SK-MEL-5 (cell line): ENCODE results near the gene ANKRD13D. TPM values are rescaled to one million over a fixed set of nuclear protein-coding genes. Genes with fewer than 3 reads are reported as not detected.

Experiments used
- DNase-seq: peaks from one replicate; pipeline ENCODE4 v3.0.0-alpha.2; 2016; ENCODE audit warnings: low read depth, low spot score
- in situ Hi-C: cut with HindIII; loops from 2 replicates; pipeline ENCODE4 v1.10.0; 2016; ENCODE audit warnings: low sequenced_read_pairs, high pct_unique_total_duplicates, low pct_unique_long_range_greater_than_20kb
- total RNA-seq: library from RNA; depleted of rRNA; stranded (reverse); fragments of >200 nt; shearing (Covaris generic); gene quantifications from 2 replicates; pipeline ENCODE4 v1.2.3, GENCODE V29; 2014

The ANKRD13D gene
- total RNA-seq, 1 experiment from 2014 or later, result 16.9 TPM

DNA sequence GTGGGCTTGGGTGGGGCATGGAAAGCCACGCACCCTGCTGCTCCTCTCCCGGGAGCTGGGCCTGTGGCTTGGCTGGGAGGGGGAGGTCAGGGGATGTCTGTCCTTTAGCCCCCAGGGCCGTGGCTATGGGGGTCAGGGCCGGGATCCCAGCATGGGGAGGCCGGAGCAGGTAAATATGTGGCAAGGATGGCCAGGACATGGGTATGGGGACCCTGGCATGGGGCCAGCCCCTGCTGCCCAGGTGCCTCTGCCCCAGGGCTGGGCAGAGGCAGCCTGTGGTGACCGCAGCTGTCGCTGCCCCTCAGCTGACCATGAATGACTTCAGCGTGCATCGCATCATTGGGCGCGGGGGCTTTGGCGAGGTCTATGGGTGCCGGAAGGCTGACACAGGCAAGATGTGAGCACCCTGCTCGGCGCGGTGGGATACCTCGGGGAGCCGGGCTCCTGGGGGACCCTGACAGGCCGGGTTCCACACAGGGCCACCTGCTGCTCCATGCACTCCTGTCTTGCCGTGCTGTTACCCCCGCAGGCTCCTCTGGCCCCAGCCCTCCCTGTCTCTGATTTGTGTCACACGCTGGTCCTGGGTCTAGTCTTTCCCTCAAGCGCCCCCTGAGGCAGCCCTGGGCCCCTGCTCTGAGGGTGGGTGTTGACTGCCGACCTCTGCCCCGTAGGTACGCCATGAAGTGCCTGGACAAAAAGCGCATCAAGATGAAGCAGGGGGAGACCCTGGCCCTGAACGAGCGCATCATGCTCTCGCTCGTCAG, 8.1 kb upstream of the ANKRD13D start:
- no peak for DNase-seq
- in situ Hi-C loops, result no loop called here

- in situ Hi-C loops, result no loop called here
- no peak for DNase-seq
These were observed 7.5 kb upstream of the ANKRD13D start for GRCh38 chr11:67281552-67282150.

DNA sequence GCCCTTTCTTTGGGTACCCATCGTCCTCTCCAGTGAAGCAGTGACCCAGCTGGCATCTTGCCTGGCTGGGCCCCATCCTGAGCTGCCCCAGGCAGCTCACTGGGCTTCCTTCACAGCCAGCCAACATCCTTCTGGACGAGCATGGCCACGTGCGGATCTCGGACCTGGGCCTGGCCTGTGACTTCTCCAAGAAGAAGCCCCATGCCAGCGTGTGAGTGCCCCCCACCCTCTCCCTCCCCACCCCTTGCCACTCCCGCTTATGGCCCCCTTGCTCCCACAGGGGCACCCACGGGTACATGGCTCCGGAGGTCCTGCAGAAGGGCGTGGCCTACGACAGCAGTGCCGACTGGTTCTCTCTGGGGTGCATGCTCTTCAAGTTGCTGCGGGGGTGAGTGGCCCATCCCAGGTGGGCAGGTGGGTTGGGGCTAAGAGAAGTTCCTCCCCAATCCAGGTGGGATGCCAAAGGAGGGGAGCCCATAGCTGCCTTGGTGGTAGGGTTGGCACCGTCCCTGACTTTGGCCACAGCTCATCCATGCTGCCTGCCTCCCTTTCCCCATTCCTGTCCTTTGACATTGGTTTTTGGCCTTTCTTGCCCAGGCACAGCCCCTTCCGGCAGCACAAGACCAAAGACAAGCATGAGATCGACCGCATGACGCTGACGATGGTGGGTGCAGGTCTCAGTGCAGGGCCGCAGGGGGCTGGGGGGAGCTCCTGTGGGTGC, 6.8 kb upstream of the ANKRD13D start:
- in situ Hi-C loops, result no loop called here
- no peak for DNase-seq

GRCh38 chr11:67282876-67283371, 6.2 kb upstream of the ANKRD13D start:
- DNase-seq, result no peak
- in situ Hi-C loops, result no loop called here

GRCh38 chr11:67283481-67283963, 5.6 kb upstream of the ANKRD13D start:
- no peak for DNase-seq
- in situ Hi-C loops, result no loop called here

GRCh38 chr11:67284811-67285540, 4.1 kb upstream of the ANKRD13D start:
- in situ Hi-C loops, result no loop called here

DNA sequence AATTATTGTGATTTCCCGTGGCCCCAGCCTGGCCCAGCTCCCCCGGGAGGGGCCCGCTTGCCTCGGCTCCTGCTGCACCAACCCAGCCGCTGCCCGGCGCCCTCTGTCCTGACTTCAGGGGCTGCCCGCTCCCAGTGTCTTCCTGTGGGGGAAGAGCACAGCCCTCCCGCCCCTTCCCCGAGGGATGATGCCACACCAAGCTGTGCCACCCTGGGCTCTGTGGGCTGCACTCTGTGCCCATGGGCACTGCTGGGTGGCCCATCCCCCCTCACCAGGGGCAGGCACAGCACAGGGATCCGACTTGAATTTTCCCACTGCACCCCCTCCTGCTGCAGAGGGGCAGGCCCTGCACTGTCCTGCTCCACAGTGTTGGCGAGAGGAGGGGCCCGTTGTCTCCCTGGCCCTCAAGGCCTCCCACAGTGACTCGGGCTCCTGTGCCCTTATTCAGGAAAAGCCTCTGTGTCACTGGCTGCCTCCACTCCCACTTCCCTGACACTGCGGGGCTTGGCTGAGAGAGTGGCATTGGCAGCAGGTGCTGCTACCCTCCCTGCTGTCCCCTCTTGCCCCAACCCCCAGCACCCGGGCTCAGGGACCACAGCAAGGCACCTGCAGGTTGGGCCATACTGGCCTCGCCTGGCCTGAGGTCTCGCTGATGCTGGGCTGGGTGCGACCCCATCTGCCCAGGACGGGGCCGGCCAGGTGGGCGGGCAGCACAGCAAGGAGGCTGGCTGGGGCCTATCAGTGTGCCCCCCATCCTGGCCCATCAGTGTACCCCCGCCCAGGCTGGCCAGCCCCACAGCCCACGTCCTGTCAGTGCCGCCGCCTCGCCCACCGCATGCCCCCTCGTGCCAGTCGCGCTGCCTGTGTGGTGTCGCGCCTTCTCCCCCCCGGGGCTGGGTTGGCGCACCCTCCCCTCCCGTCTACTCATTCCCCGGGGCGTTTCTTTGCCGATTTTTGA, 3.3 kb upstream of the ANKRD13D start:
- no peak for DNase-seq
- in situ Hi-C loops, result no loop called here

More at GRCh38 chr11:67284811-67285540, 4.1 kb upstream of the ANKRD13D start:
- no peak for DNase-seq

GRCh38 chr11:67286621-67287333, 2.3 kb upstream of the ANKRD13D start:
- DNase-seq, result no peak
- in situ Hi-C loops, result no loop called here

GRCh38 chr11:67287355-67288197, 1.5 kb upstream of the ANKRD13D start:
- DNase-seq, result no peak
- in situ Hi-C loops, result no loop called here

GRCh38 chr11:67288198-67288451, 978 bp upstream of the ANKRD13D start:
- no peak for DNase-seq
- in situ Hi-C loops, result no loop called here

- DNase-seq, result peak; percentile 80
- in situ Hi-C loops, result no loop called here
These were observed 464 bp upstream of the ANKRD13D start for GRCh38 chr11:67288452-67289225.

- in situ Hi-C loops, result no loop called here
- DNase-seq, result no peak
These were observed 762 bp downstream of the ANKRD13D start for GRCh38 chr11:67289651-67290479.

DNA sequence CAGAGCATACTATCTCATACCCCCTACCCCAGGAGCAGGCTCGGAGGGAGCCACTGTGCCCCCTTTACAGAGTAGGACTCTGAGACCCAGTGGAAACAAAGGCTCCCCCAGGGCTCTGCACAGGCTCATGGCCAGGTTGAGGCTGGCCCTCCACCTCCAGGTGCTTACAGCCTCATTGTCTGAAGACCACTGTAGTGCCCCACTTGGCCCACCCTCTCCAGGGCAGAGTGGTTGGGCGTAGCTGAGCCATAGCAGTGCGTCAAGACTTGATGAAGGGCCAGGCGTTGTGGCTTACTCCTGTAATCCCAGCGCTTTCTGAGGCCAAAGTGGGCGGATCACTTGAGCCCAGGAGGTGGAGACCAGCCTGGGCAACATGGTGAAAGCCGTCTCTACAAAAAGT, 1.7 kb downstream of the ANKRD13D start:
- DNase-seq, result no peak
- in situ Hi-C loops, result no loop called here
